Aorta (tissue), 5 donors: ENCODE results near the gene CAPZA3. TPM values are rescaled to one million over a fixed set of nuclear protein-coding genes. Genes with fewer than 3 reads are reported as not detected.

ENCODE experiments used
- ATAC-seq: fragments of 200-7000 bp; cut with Tn5 transposase; one replicate; pipeline ENCODE4 v1.9.1; 2022; ENCODE audit warnings: moderate library complexity; ENCODE audit not compliant: low FRiP score
- DNase-seq, 2 donors: peaks; one replicate each; pipeline ENCODE4 v3.0.0-alpha.2; 2020
- H3K27ac ChIP-seq, 2 donors: one replicate each; pipeline ENCODE4 v1.5.1; 2013; ENCODE audit warnings: low read length in 2 of 2, mild to moderate bottlenecking in 2 of 2, moderate library complexity in 2 of 2, control low read depth in 1 of 2, inconsistent platforms in 1 of 2, low read depth in 1 of 2
- H3K27me3 ChIP-seq, 2 donors: one replicate each; pipeline ENCODE4 v1.6.1; 2013; ENCODE audit warnings: control low read depth in 1 of 2, low read length in 1 of 2, mild to moderate bottlenecking in 1 of 2, moderate library complexity in 1 of 2; ENCODE audit not compliant: insufficient read depth in 2 of 2, control insufficient read depth in 1 of 2
- H3K36me3 ChIP-seq, 2 donors: one replicate each; pipeline ENCODE4 v1.6.1; 2013; ENCODE audit warnings: control low read depth in 1 of 2, low read length in 1 of 2, mild to moderate bottlenecking in 1 of 2; ENCODE audit not compliant: insufficient read depth in 2 of 2, control insufficient read depth in 1 of 2
- H3K4me1 ChIP-seq, 2 donors: one replicate each; pipeline ENCODE4 v1.6.1; 2013; ENCODE audit warnings: low read length in 2 of 2, control low read depth in 1 of 2, mild to moderate bottlenecking in 1 of 2, moderate library complexity in 1 of 2; ENCODE audit not compliant: insufficient read depth in 2 of 2, control insufficient read depth in 1 of 2
- H3K4me3 ChIP-seq, 2 donors: one replicate each; pipeline ENCODE4 v1.5.1; 2013; ENCODE audit warnings: low read length in 2 of 2, control low read depth in 1 of 2, mild to moderate bottlenecking in 1 of 2
- H3K9me3 ChIP-seq: one replicate; pipeline ENCODE4 v1.6.1; 2013; ENCODE audit warnings: mild to moderate bottlenecking, low read length; ENCODE audit not compliant: control insufficient read depth
- WGBS, 2 donors: extraction: QIAGEN DNeasy Blood & Tissue Kit; methylation state at CpG; one replicate each; pipeline ENCODE4 v1.1.7; 2013; 5-methylcytosine and 5-hydroxymethylcytosine counted together
- intact Hi-C, 2 donors: fragments of 100-400 bp; cut with DNase I; formaldehyde crosslinking; loops; one replicate each; pipeline versions ENCODE4 v1.14.2 to v1.15.0; 2022
- polyA plus RNA-seq, 2 donors: library from polyadenylated mRNA; stranded (reverse); fragments of 200-250 nt; gene quantifications; one replicate each; pipeline ENCODE4 v1.2.3, GENCODE V29; 2013
- total RNA-seq, 2 donors: library from RNA; stranded (reverse); fragmentation: NEBNext Ultra II Directional; extraction: Animal tissue kit (Norgen Biotek cat#: 25700); gene quantifications; one replicate each; pipeline ENCODE4 v1.2.1, GENCODE V29; 2021
- donor health status: healthy with polysubstance abuse.
- donor health status: Bipolar disorder and iron deficiency.
- donor health status: DM: no; HTN: no; CAD: no.
- donor health status: DM: no; HTN: no; CAD: no.
- donor health status: DM: yes; HTN: yes; CAD: no.

Gene CAPZA3
- total and polyA plus RNA-seq, 4 donors, result not detected

- H3K4me1 ChIP-seq, result no peaks in the 10 kb centered on the region
- ATAC-seq (no peak), DNase-seq (no peak)
- no peak overlapping the region for H3K4me3 ChIP-seq
- H3K9me3 ChIP-seq, result no peaks in the 10 kb centered on the region
- peaks cover 0 to 1% of the 10 kb centered on the region in 2 donors for H3K27me3 ChIP-seq
- intact Hi-C loops, result no loop called here
- WGBS, 2 donors, result 89 to 91% methylated on average over 1 of the region's 1 CpG
- no peak overlapping the region for H3K27ac ChIP-seq
- H3K36me3 ChIP-seq, result no peaks in the 10 kb centered on the region
Measured at GRCh38 chr12:18716236-18716635, 21.7 kb upstream of the CAPZA3 start.

DNA sequence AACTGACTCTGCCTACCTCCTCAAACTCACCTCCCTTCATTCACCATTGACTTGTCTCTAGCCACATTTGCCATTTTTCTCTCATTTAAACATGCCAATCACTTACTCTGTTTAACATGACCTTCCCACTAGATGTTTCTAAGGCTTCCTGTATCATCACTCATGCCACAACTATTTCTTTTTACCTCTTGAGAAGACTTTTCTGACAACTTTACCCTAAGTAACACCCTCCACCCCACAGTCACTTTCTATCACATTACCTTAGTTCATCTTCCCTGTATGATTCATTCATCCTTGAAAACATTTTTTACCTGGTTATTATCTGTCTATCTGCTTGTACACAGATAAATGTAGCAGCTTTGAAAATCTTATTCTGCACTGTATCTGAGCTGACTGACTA is 19.5 kb upstream of the CAPZA3 start:
- no peak overlapping the region for H3K4me3 ChIP-seq
- peaks cover 0 to 1% of the 10 kb centered on the region in 2 donors for H3K27me3 ChIP-seq
- ATAC-seq, result no peak
- no peaks in the 10 kb centered on the region for H3K4me1 ChIP-seq
- intact Hi-C loops, result no loop called here
- DNase-seq, result no peak
- H3K27ac ChIP-seq, result no peak overlapping the region
- no peaks in the 10 kb centered on the region for H3K9me3 ChIP-seq
- no peaks in the 10 kb centered on the region for H3K36me3 ChIP-seq

- Histone ChIP-seq H3K4me1 (no peaks in the 10 kb centered on the region), H3K27me3 (peaks cover 0 to 1% of the 10 kb centered on the region in 2 donors), H3K4me3 (no peak overlapping the region), H3K36me3 (no peaks in the 10 kb centered on the region), H3K27ac (no peak overlapping the region), H3K9me3 (no peaks in the 10 kb centered on the region)
- ATAC-seq, result no peak
- 56 to 90% methylated on average over 3 of the region's 3 CpGs for WGBS, 2 donors
- no peak for DNase-seq
- intact Hi-C loops, result no loop called here
Measured at GRCh38 chr12:18719922-18720510, 17.9 kb upstream of the CAPZA3 start.

GRCh38 chr12:18720690-18721089 is 17.2 kb upstream of the CAPZA3 start:
- DNase-seq, result no peak
- Histone ChIP-seq H3K27ac (no peak overlapping the region), H3K9me3 (no peaks in the 10 kb centered on the region), H3K4me1 (no peaks in the 10 kb centered on the region), H3K27me3 (peaks cover 0 to 1% of the 10 kb centered on the region in 2 donors), H3K36me3 (no peaks in the 10 kb centered on the region), H3K4me3 (no peak overlapping the region)
- intact Hi-C loops, result no loop called here
- ATAC-seq, result no peak

DNA sequence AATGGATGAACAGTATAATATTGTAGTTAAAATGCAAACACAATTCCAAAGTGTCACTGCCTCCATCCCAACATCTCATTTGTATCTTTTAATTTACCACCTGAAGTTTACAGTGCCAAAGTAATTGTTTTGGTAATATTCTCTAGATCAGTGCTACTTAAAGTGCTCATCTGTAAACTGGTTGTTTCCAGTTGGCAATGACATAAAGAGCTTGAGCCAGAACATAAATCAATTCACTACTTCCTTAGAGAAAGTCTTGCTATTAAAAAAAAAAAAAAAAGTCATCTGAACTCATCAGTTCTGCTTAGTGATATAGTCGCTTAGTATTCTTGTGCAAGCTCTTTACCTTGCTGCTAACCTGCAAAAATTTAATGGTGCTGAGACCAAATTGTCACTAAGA is 16.5 kb upstream of the CAPZA3 start:
- peaks cover 0 to 1% of the 10 kb centered on the region in 2 donors for H3K27me3 ChIP-seq
- no peaks in the 10 kb centered on the region for H3K36me3 ChIP-seq
- H3K9me3 ChIP-seq, result no peaks in the 10 kb centered on the region
- no peak for ATAC-seq
- no peak for DNase-seq
- intact Hi-C loops, result no loop called here
- H3K4me3 ChIP-seq, result no peak overlapping the region
- 90 to 97% methylated on average over 1 of the region's 1 CpG for WGBS, 2 donors
- H3K4me1 ChIP-seq, result no peaks in the 10 kb centered on the region
- H3K27ac ChIP-seq, result no peak overlapping the region

GRCh38 chr12:18723752-18724151 is 14.2 kb upstream of the CAPZA3 start:
- WGBS, 2 donors, result 95% methylated on average over 2 of the region's 2 CpGs
- intact Hi-C loops, result no loop called here

GRCh38 chr12:18731156-18731555 is 6.8 kb upstream of the CAPZA3 start:
- WGBS, 2 donors, result 78 to 89% methylated on average over 5 of the region's 5 CpGs
- intact Hi-C loops, result no loop called here
- no peaks in the 10 kb centered on the region for H3K9me3 ChIP-seq
- ATAC-seq, result no peak
- no peak overlapping the region for H3K4me3 ChIP-seq
- DNase-seq, result no peak
- no peaks in the 10 kb centered on the region for H3K4me1 ChIP-seq
- H3K27me3 ChIP-seq, result no peaks in the 10 kb centered on the region
- H3K27ac ChIP-seq, result no peak overlapping the region
- no peaks in the 10 kb centered on the region for H3K36me3 ChIP-seq

More at GRCh38 chr12:18723752-18724151, 14.2 kb upstream of the CAPZA3 start:
- H3K4me3 ChIP-seq, result no peak overlapping the region
- no peaks in the 10 kb centered on the region for H3K36me3 ChIP-seq
- H3K27me3 ChIP-seq, result no peaks in the 10 kb centered on the region
- DNase-seq, result no peak
- no peak for ATAC-seq
- no peaks in the 10 kb centered on the region for H3K4me1 ChIP-seq
- no peaks in the 10 kb centered on the region for H3K9me3 ChIP-seq
- H3K27ac ChIP-seq, result no peak overlapping the region

DNA sequence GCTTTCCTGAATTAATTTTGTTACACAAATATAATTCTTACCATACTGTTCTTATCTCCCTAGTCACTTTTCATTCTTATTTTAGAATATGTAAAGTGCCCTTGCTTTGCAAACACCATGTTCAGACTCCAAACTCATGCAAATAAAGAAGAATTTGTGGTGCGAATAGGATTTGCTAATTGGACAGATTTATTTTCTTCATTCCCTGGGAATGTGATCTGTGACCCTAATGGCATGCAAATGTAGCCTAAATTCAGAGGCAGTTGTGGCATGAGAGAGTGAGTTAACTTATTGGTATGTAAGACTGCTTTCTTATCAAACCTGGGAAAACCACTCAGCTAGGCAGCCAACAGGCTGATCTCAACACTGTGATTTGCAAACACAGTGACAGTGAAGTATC is 10.0 kb downstream of the CAPZA3 start:
- intact Hi-C loops, result no loop called here
- ATAC-seq, result no peak
- WGBS, 2 donors, result 11 to 28% methylated on average over 1 of the region's 1 CpG

DNA sequence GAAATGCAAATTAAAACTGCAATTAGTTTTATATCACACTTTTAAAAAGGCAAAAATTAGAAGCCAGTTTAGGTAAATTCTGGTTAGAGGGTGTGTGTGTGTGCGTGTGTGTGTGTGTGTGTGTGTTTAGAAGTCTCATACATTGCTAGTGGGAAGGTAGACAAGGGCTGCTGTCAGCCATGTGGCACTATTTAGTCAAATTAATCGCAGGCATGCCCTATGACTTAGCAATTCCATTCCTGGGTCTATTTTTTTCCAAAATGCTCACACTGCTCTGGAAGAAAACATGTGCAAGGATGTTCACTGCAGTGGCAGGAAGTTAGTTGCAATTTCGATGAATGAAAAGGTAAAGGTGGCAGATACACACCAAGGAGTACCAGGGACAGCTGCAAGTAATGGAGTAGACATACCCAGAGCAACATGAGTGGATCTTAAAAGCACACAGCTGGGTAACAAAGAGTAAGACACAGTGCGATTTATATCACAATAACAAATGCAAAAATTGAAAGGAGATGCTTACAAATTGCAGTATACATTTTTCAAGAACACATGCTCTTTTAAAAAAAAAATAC is 11.6 kb downstream of the CAPZA3 start:
- Histone ChIP-seq H3K4me3 (no peak overlapping the region), H3K27me3 (no peaks in the 10 kb centered on the region), H3K36me3 (no peaks in the 10 kb centered on the region), H3K27ac (no peak overlapping the region), H3K4me1 (peaks cover 0 to 2% of the 10 kb centered on the region in 2 donors), H3K9me3 (no peaks in the 10 kb centered on the region)
- no peak for DNase-seq
- WGBS, 2 donors, result 81 to 82% methylated on average over 4 of the region's 4 CpGs
- intact Hi-C loops, result no loop called here
- no peak for ATAC-seq

More for the DNA sequence above, 10.0 kb downstream of the CAPZA3 start:
- Histone ChIP-seq H3K27me3 (no peaks in the 10 kb centered on the region), H3K27ac (no peak overlapping the region), H3K9me3 (no peaks in the 10 kb centered on the region), H3K4me3 (no peak overlapping the region), H3K4me1 (peaks cover 0 to 2% of the 10 kb centered on the region in 2 donors), H3K36me3 (no peaks in the 10 kb centered on the region)
- no peak for DNase-seq
